ENCODE measurements around the gene INAFM1. TPM values are rescaled to one million over a fixed set of nuclear protein-coding genes. Genes with fewer than 3 reads are reported as not detected.

Gene INAFM1
- total and polyA plus RNA-seq, 9 of the 15 experiments (the other 6 are each of a cell fraction or from before 2014, with no cell fraction given) = 0.71 to 30.9 (median 3.1) TPM

GRCh38 chr19:47243364-47243775 lies 31.3 kb upstream of the INAFM1 start (continued):
- TF ChIP-seq NR0B1 (IDR thresholded peaks at IDR 0.05; ENCODE audit: partially characterized antibody) = no peak
- TF ChIP-seq POU5F1 (IDR thresholded peaks at IDR 0.05; ENCODE audit: borderline replicate concordance, low read depth, low read length, partially characterized antibody) = no peak
- TF ChIP-seq NFIC (IDR thresholded peaks at IDR 0.05) = no peak
- peak in 1 of 2 experiments; percentile 34; a peak in 1 of 4 replicates for TF ChIP-seq TEAD1 (CRISPR knock-in tag; IDR thresholded peaks at IDR 0.05)
- no peak for TF ChIP-seq MXD1 (CRISPR knock-in tag; IDR thresholded peaks at IDR 0.05; ENCODE audit: borderline replicate concordance, poor library complexity, severe bottlenecking)
- TF ChIP-seq CSDE1 (IDR thresholded peaks at IDR 0.05) = peak in 1 of 2 experiments; percentile 68; a peak in 1 of 4 replicates
- TF ChIP-seq, protein P1, sequence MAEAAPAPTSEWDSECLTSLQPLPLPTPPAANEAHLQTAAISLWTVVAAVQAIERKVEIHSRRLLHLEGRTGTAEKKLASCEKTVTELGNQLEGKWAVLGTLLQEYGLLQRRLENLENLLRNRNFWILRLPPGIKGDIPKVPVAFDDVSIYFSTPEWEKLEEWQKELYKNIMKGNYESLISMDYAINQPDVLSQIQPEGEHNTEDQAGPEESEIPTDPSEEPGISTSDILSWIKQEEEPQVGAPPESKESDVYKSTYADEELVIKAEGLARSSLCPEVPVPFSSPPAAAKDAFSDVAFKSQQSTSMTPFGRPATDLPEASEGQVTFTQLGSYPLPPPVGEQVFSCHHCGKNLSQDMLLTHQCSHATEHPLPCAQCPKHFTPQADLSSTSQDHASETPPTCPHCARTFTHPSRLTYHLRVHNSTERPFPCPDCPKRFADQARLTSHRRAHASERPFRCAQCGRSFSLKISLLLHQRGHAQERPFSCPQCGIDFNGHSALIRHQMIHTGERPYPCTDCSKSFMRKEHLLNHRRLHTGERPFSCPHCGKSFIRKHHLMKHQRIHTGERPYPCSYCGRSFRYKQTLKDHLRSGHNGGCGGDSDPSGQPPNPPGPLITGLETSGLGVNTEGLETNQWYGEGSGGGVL (CRISPR knock-in tag; IDR thresholded peaks at IDR 0.05) = no peak
- TF ChIP-seq CBFA2T2 (conservative IDR thresholded peaks at IDR 0.05) = 0 out of 2 replicates have a peak, but pooled peaks have one; percentile 6
- peak; percentile 19; the same call in 1 of the 2 replicates for TF ChIP-seq NCOR1 (IDR thresholded peaks at IDR 0.05)
- no peak for TF ChIP-seq COPS2 (conservative IDR thresholded peaks at IDR 0.05)
- TF ChIP-seq TGIF2 (CRISPR knock-in tag; IDR thresholded peaks at IDR 0.05) = no peak
- TF ChIP-seq MYBL2 (IDR thresholded peaks at IDR 0.05; ENCODE audit: low read depth) = peak; percentile 19; the same call in 1 of the 2 replicates
- TF ChIP-seq MYBL2 (CRISPR knock-in tag; IDR thresholded peaks at IDR 0.05; ENCODE audit: borderline replicate concordance) = no peak
- TF ChIP-seq ZNF263 (CRISPR knock-in tag; IDR thresholded peaks at IDR 0.05; ENCODE audit: borderline replicate concordance) = 0 out of 2 replicates have a peak, but pooled peaks have one; percentile 1
- TF ChIP-seq HDGF (IDR thresholded peaks at IDR 0.05) = no peak; the same call in 1 of the 2 replicates
- peak; percentile 54 for TF ChIP-seq MTA2 (IDR thresholded peaks at IDR 0.05; ENCODE audit: low read depth)
- TF ChIP-seq HNRNPL (IDR thresholded peaks at IDR 0.05; ENCODE audit: low read depth, low read length) = no peak
- no peak; the same call in 1 of the 2 replicates for TF ChIP-seq ZBTB9 (CRISPR knock-in tag; IDR thresholded peaks at IDR 0.05)
- TF ChIP-seq IRF9 (tag; IDR thresholded peaks at IDR 0.05) = 0 out of 2 replicates have a peak, but pooled peaks have one; percentile 35

Data from K562 (cell line).